ENCODE results near the gene PRDM13. TPM values are rescaled to one million over a fixed set of nuclear protein-coding genes. Genes with fewer than 3 reads are reported as not detected.
"Not testable (repeated sequence)": the region's sequence is repeated elsewhere in the genome, so short reads cannot be mapped to it uniquely, and the experiment has no call there.

PRDM13 gene
- total and polyA plus RNA-seq, 9 of the 15 experiments (the other 6 are each of a cell fraction or from before 2014, with no cell fraction given): not detected

DNA sequence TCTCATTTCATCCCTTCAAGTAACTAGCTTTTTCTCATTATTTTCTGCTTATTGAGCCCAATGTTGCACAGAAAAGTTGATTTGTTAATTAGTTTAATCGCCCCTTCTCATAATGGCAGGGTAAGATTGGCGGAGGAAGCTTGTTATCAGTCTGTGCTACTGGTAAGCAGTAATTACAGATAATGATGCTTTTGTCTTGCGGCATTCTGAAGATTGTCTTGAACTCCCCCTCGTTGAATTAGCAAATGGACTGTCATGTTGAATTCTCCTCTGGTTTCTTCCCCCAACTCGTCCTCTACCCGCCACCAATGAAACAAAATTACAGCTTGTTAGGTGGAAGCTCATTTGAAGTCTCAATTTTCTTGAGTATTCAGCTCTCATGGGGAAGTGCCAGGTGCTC is 39.4 kb downstream of the PRDM13 start (continued):
- TF ChIP-seq, protein P1, sequence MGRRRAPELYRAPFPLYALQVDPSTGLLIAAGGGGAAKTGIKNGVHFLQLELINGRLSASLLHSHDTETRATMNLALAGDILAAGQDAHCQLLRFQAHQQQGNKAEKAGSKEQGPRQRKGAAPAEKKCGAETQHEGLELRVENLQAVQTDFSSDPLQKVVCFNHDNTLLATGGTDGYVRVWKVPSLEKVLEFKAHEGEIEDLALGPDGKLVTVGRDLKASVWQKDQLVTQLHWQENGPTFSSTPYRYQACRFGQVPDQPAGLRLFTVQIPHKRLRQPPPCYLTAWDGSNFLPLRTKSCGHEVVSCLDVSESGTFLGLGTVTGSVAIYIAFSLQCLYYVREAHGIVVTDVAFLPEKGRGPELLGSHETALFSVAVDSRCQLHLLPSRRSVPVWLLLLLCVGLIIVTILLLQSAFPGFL (CRISPR knock-in tag; IDR thresholded peaks at IDR 0.05): no peak
- TF ChIP-seq NFRKB (IDR thresholded peaks at IDR 0.05; ENCODE audit: low read depth) (no peak), CCNT2 (IDR thresholded peaks at IDR 0.05; ENCODE audit: borderline replicate concordance, extremely low read depth, insufficient read length, low read depth, low read length) (no peak), XRCC5 (IDR thresholded peaks at IDR 0.05; ENCODE audit: low read depth, low read length) (no peak)

DNA sequence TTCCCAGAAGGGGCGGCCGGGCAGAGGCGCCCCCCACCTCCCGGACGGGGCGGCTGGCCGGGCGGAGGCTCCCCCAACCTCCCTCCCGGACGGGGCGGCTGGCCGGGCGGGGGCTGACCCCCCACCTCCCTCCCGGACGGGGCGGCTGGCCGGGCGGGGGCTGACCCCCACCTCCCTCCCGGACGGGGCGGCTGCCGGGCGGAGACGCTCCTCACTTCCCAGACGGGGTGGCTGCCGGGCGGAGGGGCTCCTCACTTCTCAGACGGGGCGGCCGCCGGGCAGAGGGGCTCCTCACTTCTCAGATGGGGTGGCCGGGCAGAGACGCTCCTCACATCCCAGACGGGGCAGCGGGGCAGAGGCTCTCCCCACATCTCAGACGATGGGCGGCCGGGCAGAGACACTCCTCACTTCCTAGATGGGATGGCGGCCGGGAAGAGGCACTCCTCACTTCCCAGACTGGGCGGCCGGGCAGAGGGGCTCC is 43.5 kb downstream of the PRDM13 start:
- ATAC-seq; FAIRE-seq; DNase-seq (ENCODE audit: extremely low read depth in 1 of 4, low spot score in 3 of 4); BruUV-seq (replicated peaks); H3K4me2 ChIP-seq (ENCODE audit: insufficient read depth, low read length); intact Hi-C loops (cut with micrococcal nuclease); H3K4me1 ChIP-seq (replicated peaks in 1 of 2; ENCODE audit: control insufficient read depth in 2 of 2, insufficient read depth in 2 of 2, low read length in 2 of 2); POLR2A ChIA-PET; H3K36me3 ChIP-seq (ENCODE audit: control insufficient read depth, insufficient read depth, low read length); H3K9ac ChIP-seq (ENCODE audit: insufficient read depth in 1 of 2, low read depth in 2 of 2, low read length in 2 of 2); H3K9me3 ChIP-seq (replicated peaks; ENCODE audit: control insufficient read depth, insufficient read depth, low read depth, low read length); H2AFZ ChIP-seq (ENCODE audit: low read depth, low read length); CTCF ChIA-PET (ENCODE audit: low intra/inter-chr PET ratio); H3K4me3 ChIP-seq; H3K9me1 ChIP-seq (ENCODE audit: control insufficient read depth, insufficient read depth, low read length); H3K79me2 ChIP-seq (ENCODE audit: control insufficient read depth, insufficient read depth, low read length); H3K27ac ChIP-seq (ENCODE audit: extremely low read depth, low read depth, low read length); H3K27me3 ChIP-seq (ENCODE audit: control insufficient read depth in 2 of 2, insufficient read depth in 2 of 2, low read length in 2 of 2); in situ Hi-C loops (cut with MboI); H4K20me1 ChIP-seq (replicated peaks; ENCODE audit: control insufficient read depth, insufficient read depth, low read length): not testable (repeated sequence)
- WGBS (ENCODE audit: insufficient coverage, low coverage, missing lambda C conversion rate): no CpG with 5 or more reads among the region's 42 CpGs

Measured in K562 (cell line).